Endothelial cell of hepatic sinusoid (primary cell): Measurements from ENCODE around the gene MTPN.

Experiments used
- in situ Hi-C: cut with HindIII; loops from 2 replicates; pipeline ENCODE4 v1.10.0; 2017; ENCODE audit warnings: low sequenced_read_pairs

The MTPN gene

DNA sequence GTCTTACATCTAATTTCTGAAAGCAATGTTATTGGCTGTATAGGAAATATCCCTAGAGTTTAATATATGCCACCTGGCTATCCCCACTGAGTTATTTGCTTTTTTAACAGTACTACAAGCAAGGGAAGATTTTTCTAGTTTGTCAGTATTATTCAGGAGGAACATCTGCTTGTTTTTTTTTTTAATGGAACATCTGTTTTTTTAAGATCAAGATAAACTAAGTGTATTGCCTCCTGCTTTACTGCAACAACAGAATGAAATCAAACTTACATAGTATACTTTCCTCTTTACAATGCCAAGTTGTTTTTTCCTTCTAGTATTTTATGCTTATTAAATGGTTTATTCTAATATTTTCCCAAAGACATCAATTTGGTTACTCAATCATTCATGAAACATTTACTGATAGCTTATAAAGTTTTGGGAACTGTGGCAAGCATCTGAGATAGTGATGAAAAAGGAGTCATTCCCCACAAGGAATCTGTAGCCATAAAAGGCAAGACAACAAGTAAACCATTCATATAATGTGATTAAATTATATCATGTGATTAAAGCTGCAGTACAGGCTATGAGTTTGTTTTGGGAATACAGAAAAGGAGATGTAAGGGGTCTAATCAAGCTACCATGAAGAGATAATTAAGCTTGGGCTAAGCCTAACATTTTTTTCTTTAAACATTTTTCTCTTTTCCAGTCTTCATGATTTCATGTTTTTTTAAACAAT is 17.4 kb downstream of the MTPN start:
- in situ Hi-C loops, result no loop called here

DNA sequence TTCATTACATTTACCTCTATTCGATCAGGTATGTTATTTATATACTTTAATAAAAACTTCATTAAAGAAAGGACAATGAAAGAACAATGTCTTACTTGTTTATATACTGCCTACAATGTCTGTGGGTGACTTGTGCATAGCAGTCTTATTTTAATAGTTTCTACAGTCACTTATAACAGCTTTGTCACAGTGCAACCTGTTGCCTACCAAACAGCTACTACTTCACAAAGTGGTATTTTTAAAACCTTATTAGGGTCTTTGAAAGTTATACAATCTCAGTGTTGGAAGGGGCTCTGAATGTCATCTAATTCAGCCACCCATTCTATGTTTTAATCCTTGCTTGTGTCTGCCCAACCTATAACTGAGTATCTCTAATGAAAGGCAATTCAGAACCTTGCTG is 19.0 kb downstream of the MTPN start:
- in situ Hi-C loops, result no loop called here

DNA sequence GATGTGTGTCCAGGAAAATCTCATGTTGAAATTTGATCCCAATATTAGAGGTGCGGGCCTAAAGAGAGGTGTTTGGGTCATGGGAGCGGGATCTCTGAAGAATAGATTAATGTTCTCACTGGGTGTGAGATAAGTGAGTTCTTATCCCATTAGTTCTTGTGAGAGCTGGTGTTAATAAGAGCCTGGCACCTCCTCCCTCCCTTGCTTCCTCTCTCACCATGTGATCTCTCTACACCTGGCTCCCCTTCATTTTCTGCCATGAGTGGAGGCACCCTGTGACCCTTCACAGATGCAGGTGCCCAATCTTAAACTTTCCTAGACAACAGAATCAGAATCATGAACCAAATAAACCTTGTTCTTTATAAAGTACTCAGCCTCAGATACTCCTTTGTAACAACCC is 19.5 kb downstream of the MTPN start:
- in situ Hi-C loops, result no loop called here

DNA sequence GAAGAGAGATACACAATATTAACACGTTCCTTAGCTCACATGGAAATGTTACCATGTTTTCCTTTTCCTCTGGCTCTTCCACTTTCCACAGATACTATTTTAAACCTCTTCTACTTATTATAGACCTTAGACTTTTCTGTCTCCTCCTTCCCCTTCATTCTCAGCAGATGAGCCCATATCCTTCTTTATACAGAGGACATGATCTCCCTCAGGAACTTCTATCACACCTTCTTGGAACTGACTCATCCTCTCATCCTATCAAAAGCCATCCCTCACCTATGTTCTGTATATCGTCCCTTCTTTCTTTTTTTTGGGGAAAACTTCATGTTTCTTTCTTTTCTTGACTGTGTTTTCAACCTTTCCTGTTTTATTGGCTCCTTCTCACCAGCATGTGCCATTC is 20.8 kb downstream of the MTPN start:
- in situ Hi-C loops, result no loop called here

DNA sequence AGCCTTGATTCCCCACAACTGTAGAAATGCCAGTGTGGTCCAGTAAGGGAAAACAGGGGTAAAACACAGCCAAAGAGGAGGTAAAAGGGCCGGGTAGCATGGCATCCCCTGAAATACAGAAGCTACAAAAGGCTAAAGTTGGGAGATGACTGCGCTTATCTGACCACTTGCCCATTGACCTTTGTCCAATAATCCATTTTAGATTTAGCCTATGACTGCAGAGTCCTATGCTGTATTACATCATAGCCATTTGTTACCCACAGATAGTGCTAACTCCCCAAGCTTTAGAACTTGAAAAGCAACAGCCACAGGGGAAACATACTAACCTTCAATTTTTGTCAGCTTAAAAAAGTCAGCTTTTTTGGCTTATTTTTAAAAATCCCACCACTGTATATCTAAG is 26.2 kb downstream of the MTPN start:
- in situ Hi-C loops, result no loop called here

DNA sequence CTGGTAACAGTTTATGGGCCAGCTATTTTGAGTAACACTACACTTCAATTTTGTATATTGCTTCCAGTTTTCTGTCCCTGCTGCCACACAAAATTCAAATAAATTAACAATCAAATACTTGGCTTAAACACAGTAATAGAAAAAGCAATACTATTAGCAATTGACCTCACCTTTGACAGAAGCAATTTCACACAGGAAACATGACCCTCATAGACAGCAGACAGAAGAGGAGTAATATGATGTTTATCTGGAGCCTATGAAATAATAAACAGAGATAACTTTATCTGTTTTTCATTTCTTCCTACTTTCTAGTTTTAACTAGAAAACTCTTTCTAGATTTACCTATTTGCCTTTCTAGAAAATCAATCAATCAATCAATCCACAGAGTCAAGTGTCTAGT is 26.7 kb downstream of the MTPN start:
- in situ Hi-C loops, result no loop called here

DNA sequence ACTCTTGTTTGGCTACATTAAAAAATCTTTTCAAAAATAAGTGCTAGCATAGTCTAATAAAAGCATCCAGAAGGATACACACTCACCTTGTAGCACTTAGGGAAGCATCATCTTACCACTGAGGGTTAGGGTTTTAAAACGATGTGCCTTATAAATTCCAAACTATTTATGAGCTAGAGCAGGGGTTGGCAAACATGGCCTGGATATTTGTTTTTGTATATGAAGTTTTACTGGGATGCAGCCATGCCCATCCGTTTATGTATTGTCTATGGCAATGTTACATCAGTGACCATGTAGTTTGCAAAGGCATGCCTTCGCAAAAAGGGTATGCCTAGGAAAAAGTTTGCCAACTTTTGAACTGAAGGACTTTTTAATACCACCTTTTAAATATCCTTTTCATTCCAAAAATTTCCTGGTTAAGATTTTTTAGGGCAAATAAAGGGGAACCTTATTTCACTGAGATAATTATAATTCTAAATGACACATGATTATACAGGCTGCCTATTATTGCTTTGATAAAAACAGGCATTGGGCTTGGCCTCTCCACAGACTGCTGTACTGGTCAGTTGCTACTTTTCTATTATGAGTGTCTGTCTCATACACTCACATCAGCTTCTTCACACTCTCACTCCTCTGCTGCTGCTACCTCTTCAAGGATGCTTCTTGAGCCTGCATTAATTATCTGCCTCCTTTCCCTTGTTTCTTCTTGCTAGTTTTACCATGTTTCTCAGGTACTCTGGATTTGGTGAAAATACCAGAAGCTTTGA is 30.7 kb downstream of the MTPN start:
- in situ Hi-C loops, result no loop called here

DNA sequence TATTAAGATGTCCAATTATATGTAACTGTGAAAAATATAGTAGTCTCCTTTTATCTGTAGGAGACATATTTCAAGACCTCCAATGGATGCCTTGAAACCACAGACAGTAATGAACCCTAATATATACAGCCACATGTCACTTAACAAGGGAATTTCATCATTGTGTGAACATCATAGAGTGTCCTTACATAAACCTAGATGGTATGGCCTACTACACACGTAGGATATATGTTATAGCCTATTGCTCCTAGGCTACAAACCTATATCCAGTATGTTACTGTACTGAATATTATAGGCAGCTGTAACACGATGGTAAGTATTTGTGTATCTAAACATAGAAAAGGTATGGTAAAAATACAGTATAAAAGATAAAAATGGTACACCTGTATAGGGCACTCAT is 32.4 kb downstream of the MTPN start:
- in situ Hi-C loops, result no loop called here

DNA sequence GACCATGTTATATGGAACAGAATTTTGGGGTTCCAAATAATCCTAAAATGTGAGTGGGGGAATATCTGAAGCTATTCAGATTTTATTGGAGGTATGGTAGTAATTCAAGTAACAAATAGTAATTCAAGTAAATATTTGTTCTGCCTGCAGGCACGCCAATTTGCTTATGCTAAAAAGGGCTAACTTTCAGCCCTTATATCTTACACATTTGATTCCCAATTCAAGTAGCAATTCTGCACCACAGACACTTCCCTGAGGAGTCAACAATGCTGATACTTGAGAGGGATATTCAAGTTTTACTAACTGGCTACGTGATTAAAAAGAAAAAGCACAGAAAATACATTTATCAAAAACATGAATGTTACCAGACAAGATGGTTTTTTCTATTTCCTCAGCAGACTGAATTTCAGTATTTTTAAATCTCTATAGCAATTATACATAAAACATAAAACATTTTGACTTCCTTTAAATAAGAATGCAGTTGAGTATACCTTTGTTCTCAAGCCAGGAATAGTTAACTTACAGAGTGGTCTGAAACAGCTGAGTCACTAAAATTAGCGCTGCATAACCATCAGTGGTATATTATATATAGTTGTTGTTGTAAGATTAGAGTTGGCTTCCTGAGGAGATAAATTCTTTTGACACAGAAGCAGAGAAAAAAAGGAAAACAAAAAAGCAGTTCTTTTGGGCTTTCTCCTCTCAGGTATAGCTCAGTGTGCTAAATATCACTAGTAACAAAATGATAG is 33.9 kb downstream of the MTPN start:
- in situ Hi-C loops, result no loop called here

DNA sequence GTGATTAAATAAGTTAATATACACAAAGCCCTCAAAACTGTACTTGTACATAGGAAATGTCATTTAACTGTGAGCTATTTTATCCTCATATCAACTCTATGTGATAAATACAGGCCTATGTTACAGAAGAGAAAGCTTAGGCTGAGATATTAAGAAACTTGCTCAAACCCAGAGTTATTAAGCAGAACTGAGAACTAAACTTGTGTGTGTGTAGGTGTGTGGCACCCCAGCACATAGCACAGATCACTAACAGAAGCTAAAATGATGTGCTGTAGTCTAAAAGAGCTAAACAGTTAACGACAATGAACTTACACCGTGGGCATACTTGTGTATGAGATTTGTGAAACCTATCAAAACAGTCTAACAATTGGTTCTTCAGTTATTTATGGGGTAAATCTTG is 34.5 kb downstream of the MTPN start:
- in situ Hi-C loops, result no loop called here

DNA sequence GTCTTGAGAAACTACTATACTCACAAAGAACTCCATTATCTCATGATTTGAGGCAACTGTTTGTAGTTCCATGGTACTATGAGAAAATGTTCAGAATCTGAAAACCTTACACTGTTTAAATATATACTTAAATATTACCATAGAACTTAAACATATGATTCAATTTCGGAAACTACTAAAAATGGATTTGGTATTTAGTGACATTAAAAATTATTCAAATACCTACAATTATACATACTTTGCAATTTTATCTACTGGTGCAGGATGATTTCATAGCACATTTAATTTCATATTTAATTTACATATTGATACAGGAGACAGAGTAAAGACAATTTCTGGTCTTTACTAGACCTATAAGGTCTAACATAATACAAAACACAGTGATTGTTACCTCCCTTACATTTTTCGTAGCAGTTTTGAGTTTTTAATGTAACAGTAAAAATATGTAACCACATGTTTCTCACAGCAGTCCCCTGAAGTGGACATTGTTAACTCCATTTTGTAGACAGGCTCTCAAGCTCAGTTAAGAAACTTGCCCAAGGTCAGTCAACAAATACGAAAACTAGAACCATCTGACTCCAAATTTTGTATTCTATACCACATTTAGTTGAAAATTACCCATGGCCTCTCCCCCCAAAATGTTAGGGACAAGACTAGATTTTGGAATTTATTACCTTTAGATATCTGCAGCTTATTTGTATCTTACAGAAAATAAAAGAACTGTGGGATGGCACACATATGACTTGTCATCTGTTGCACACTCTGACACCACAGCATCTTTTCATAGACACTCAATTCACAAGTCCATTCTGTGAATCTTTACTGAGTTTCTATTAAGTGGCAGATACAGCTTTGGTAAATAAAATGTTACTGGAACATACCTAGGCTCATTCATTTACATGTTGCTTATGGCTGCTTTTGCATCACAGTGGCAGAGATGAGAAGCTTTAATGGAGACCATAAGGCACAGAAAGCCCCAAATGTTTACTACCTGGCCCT is 36.8 kb downstream of the MTPN start:
- in situ Hi-C loops, result no loop called here

DNA sequence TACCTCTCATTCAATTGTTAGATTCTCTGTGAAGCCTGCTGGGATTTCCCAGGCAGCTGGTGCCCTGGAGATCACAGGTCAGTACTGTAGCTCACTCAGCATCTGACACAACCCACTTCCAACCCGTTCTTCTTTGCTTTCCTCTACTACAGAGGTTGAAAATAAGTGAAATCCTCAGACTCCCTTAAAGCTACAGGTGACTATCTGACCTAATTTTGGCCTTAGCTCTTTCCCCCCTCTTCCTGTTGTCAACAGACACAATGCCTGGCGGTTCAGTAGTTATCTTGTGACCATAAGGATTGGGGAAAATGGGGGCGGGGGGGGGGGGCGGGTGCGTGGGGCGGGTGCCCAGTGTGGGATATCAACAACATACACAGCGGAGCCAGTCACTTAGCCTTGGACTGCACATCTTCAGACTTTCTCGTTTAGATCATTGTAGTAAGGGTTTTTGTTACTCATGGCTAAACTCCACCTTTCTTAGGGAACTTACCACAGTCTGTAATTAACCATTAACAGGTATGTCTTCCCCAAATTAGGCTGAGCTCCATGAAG is 37.8 kb downstream of the MTPN start:
- in situ Hi-C loops, result no loop called here

DNA sequence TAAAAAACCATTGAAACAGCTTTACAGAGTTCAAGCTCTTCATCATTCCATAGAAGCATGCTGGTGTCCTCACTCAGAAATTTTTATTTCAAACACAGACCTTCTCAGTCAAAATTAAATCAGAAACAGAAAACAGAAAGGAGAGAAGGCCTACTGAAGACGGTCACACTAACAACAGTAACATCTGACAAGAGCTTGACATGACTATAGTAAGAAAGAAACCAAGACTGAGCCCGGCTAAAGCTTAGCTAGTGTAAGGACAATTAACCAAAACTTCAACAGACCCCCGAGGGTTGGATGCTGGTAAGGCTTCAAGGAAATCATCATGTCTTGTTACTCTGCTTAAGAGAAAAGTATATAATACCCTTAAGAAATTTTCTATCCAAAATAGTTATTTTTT is 38.6 kb downstream of the MTPN start:
- in situ Hi-C loops, result no loop called here

DNA sequence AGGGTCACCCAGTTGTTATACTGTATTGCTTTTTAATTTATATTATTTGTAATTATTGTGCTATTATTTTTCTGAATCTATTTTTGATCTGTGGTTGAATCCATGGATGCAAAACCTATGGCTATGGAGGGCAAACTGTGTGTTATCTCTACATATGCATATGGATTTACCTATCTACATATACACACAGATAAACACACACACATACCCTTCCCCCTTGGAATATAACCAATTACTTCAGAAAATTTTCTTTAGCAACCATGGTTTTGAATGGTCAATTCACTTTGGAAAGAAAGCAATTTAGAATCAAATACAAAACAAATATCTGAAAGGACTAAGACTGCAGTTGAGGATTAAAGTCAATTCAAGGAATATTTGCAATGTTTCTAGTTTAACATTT is 39.1 kb downstream of the MTPN start:
- in situ Hi-C loops, result no loop called here

DNA sequence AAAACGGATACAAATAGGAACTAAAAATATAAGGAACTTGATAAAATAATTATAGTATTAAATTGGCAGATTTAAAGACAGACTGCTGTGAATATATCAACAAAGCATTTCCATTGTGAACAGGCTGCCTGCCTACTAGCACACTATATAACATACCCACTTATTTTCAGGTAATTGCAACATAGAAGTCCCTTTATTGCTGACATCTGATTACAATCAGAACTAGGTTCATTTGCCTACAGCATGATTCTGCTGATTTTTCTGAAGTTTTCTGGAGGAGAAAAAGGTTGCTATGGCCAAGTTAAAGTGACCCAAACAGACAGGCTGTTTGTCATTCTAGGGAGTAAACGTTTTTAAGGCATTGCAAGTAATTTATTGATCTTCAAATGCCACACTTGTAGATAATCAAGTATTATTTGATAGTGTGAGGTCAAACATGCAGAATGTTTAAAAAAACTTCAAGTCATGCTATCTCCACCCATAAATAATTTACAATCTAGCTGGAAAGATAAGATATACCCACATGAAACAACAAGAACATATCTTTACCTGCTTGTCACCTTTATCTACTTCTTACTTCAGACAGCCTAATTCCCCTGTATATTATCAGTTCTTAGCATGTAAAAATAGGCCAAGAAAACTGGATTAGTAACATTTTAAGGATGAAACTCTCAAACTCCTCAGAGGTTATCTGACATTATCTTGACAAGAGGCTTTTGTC is 40.5 kb downstream of the MTPN start:
- in situ Hi-C loops, result no loop called here

DNA sequence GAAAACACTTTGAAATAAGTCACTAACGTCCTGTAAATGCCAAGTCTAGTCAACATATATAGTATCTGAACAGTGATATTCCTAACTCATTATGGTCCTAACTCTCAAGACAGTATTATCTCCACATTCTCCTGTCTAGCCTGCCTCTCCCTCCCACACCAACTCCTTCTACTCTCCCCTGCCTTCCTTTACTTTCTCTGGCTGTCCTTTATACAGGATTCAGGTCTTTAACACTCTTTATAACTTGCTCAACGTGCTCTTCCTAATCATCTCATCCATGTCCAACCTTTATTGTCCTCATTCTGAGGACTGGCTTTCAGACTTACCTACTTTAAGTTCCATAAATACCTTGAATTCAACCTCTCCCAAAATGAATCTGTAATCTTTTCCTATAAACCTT is 42.5 kb downstream of the MTPN start:
- in situ Hi-C loops, result no loop called here

DNA sequence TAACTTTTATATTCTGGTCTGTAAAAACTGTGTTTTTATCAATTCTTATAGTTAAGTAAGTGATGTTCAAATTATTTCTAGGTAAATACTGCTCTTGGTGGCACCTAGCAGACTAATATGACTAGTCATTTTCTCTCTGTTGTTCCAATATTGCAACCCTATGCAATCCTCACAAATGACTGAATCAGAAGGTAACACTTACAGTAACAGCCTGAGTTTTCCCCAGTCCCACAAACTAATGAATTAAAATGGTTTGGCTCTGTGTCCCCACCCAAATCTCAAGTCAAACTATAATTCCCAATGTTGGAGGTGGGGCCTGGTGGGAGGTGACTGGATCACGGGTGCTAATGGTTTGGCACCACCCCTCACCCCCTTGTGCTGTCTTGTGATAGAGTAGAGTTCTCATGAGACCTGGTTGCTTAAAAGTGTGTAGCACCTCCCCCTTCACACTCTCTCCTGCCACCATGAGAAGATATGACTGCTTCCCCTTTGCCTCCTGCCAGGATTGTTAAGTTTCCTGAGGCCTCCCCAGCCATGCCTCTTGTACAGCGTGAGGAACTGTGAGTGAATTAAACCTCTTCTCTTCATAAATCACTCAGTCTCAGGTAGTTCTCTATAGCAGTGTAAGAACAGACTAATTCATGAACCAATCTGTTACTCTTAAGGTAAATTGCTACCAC is 43.5 kb downstream of the MTPN start:
- in situ Hi-C loops, result no loop called here

DNA sequence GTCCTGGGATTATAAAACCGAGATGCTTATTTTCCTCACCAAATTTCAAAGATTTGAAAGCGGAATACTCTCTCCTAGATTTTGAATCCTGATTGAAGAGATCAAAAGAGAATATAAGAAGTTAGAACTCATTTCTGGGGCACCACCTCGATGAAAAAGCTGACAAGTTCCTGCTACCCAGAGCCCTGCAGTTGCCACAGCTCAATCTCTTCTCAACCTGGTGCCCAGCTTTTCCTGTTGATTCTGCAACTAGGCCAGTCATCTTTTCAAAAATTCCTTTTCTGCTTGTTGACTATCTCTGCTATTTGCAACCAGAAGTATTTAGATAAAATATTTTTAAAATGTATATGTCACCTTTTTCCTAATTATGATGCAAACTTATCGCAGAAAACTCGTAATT is 45.0 kb downstream of the MTPN start:
- in situ Hi-C loops, result no loop called here
